HG03571 (cell line): ENCODE results near the gene LMAN1L.
A peak's percentile ranks its signal among the peaks of the same experiment; 100 is the strongest.

Source experiments
- ATAC-seq: cut with Tn5 transposase; IDR thresholded peaks from one replicate; pipeline ENCODE4 v1.9.1; 2021; ENCODE audit not compliant: unreplicated experiment

Gene LMAN1L

GRCh38 chr15:74793135-74794028, 19.3 kb upstream of the LMAN1L start:
- ATAC-seq, result no peak

- ATAC-seq, result no peak
These were observed 18.2 kb upstream of the LMAN1L start for GRCh38 chr15:74794248-74794969.

GRCh38 chr15:74794970-74795349, 17.7 kb upstream of the LMAN1L start:
- no peak for ATAC-seq

- no peak for ATAC-seq
These were observed 16.5 kb upstream of the LMAN1L start for GRCh38 chr15:74795966-74796625.

- ATAC-seq, result no peak
These were observed 14.0 kb upstream of the LMAN1L start for GRCh38 chr15:74798388-74799254.

- no peak for ATAC-seq
These were observed 13.3 kb upstream of the LMAN1L start for GRCh38 chr15:74799255-74799855.

GRCh38 chr15:74799856-74800558, 12.6 kb upstream of the LMAN1L start:
- ATAC-seq, result peak; percentile 58

- no peak for ATAC-seq
These were observed 12.0 kb upstream of the LMAN1L start for GRCh38 chr15:74800559-74801094.

GRCh38 chr15:74801311-74801997, 11.2 kb upstream of the LMAN1L start:
- ATAC-seq, result no peak

- no peak for ATAC-seq
These were observed 10.3 kb upstream of the LMAN1L start for GRCh38 chr15:74802290-74802689.

GRCh38 chr15:74802862-74803447, 9.7 kb upstream of the LMAN1L start:
- ATAC-seq, result no peak

- no peak for ATAC-seq
These were observed 7.7 kb upstream of the LMAN1L start for GRCh38 chr15:74804935-74805334.

- no peak for ATAC-seq
These were observed 5.4 kb upstream of the LMAN1L start for GRCh38 chr15:74807282-74807681.

- no peak for ATAC-seq
These were observed 4.4 kb upstream of the LMAN1L start for GRCh38 chr15:74808078-74808839.

- ATAC-seq, result no peak
These were observed 3.8 kb upstream of the LMAN1L start for GRCh38 chr15:74808840-74809229.

GRCh38 chr15:74809242-74809641, 3.4 kb upstream of the LMAN1L start:
- ATAC-seq, result no peak

- no peak for ATAC-seq
These were observed 2.7 kb upstream of the LMAN1L start for GRCh38 chr15:74809956-74810355.
